HEK293 (cell line): ENCODE results near the gene ANKRD65.

Experiments
- OVOL3 ChIP-seq: fragments of 450-650 bp; formaldehyde crosslinking; IDR thresholded peaks from 2 replicates; pipeline ENCODE4 v1.5.1; 2016; ENCODE audit warnings: missing biosample characterization, missing genetic modification characterization
- PBX3 ChIP-seq: sonication (generic); formaldehyde crosslinking; IDR thresholded peaks from 2 replicates; pipeline ENCODE4 v1.8.1; 2022; ENCODE audit warnings: mild to moderate bottlenecking, moderate library complexity, missing genetic modification reagents
- RBAK ChIP-seq: fragments of 450-650 bp; formaldehyde crosslinking; IDR thresholded peaks from 2 replicates; pipeline ENCODE4 v1.5.1; 2016; ENCODE audit warnings: missing biosample characterization, missing genetic modification characterization
- REST ChIP-seq: fragments of 450-650 bp; formaldehyde crosslinking; IDR thresholded peaks from 2 replicates; pipeline ENCODE4 v1.5.1; 2016; ENCODE audit warnings: missing biosample characterization, missing genetic modification characterization
- SP7 ChIP-seq: fragments of 450-650 bp; formaldehyde crosslinking; IDR thresholded peaks from 2 replicates; pipeline ENCODE4 v1.5.1; 2016; ENCODE audit warnings: missing biosample characterization, missing genetic modification characterization
- TSHZ1 ChIP-seq: fragments of 450-650 bp; formaldehyde crosslinking; IDR thresholded peaks from 2 replicates; pipeline ENCODE4 v1.5.1; 2016; ENCODE audit warnings: missing biosample characterization, missing genetic modification characterization, borderline replicate concordance
- WT1 ChIP-seq: fragments of 450-650 bp; formaldehyde crosslinking; IDR thresholded peaks from 2 replicates; pipeline ENCODE4 v1.5.1; 2016; ENCODE audit warnings: missing biosample characterization, missing genetic modification characterization
- ZBTB17 ChIP-seq: fragments of 450-650 bp; formaldehyde crosslinking; IDR thresholded peaks from 2 replicates; pipeline ENCODE4 v1.5.1; 2016; ENCODE audit warnings: missing biosample characterization, missing genetic modification characterization
- ZBTB21 ChIP-seq: fragments of 450-650 bp; formaldehyde crosslinking; IDR thresholded peaks from 2 replicates; pipeline ENCODE4 v1.5.1; 2017; ENCODE audit warnings: missing biosample characterization, missing genetic modification characterization
- ZNF157 ChIP-seq: fragments of 450-650 bp; formaldehyde crosslinking; IDR thresholded peaks from 2 replicates; pipeline ENCODE4 v1.5.1; 2016; ENCODE audit warnings: missing biosample characterization, missing genetic modification characterization
- ZNF175 ChIP-seq: fragments of 450-650 bp; formaldehyde crosslinking; IDR thresholded peaks from 2 replicates; pipeline ENCODE4 v1.5.1; 2016; ENCODE audit warnings: missing biosample characterization, missing genetic modification characterization
- ZNF211 ChIP-seq: fragments of 450-650 bp; formaldehyde crosslinking; IDR thresholded peaks from 2 replicates; pipeline ENCODE4 v1.5.1; 2016; ENCODE audit warnings: low read depth, missing biosample characterization, missing genetic modification characterization
- ZNF24 ChIP-seq: fragments of 450-650 bp; formaldehyde crosslinking; IDR thresholded peaks from 2 replicates; pipeline ENCODE4 v1.5.1; 2016; ENCODE audit warnings: missing biosample characterization, missing genetic modification characterization
- ZNF362 ChIP-seq: fragments of 450-650 bp; formaldehyde crosslinking; IDR thresholded peaks from 2 replicates; pipeline ENCODE4 v1.5.1; 2016; ENCODE audit warnings: missing biosample characterization, missing genetic modification characterization
- ZNF416 ChIP-seq: fragments of 450-650 bp; formaldehyde crosslinking; IDR thresholded peaks from 2 replicates; pipeline ENCODE4 v1.5.1; 2016; ENCODE audit warnings: missing biosample characterization, missing genetic modification characterization
- ZNF518A ChIP-seq: fragments of 450-650 bp; formaldehyde crosslinking; conservative IDR thresholded peaks from 2 replicates; pipeline ENCODE4 v1.5.1; 2016; ENCODE audit warnings: low read depth, missing biosample characterization, missing genetic modification characterization
- ZNF549 ChIP-seq: fragments of 450-650 bp; IDR thresholded peaks from 2 replicates; pipeline ENCODE4 v1.5.1; 2018; ENCODE audit warnings: missing biosample characterization, missing genetic modification characterization, mild to moderate bottlenecking, inconsistent platforms, moderate library complexity
- ZNF555 ChIP-seq: fragments of 450-650 bp; formaldehyde crosslinking; conservative IDR thresholded peaks from 2 replicates; pipeline ENCODE4 v1.5.1; 2017; ENCODE audit warnings: missing biosample characterization, mild to moderate bottlenecking, missing genetic modification characterization, inconsistent platforms
- ZNF571 ChIP-seq: fragments of 450-650 bp; formaldehyde crosslinking; IDR thresholded peaks from 2 replicates; pipeline ENCODE4 v1.5.0; 2017; ENCODE audit warnings: missing biosample characterization, missing genetic modification characterization
- ZNF600 ChIP-seq: fragments of 450-650 bp; formaldehyde crosslinking; IDR thresholded peaks from 2 replicates; pipeline ENCODE4 v1.5.1; 2016; ENCODE audit warnings: missing biosample characterization, missing genetic modification characterization
- ZNF670 ChIP-seq: fragments of 450-650 bp; formaldehyde crosslinking; IDR thresholded peaks from 2 replicates; pipeline ENCODE4 v1.5.1; 2016; ENCODE audit warnings: missing biosample characterization, missing genetic modification characterization, low read depth
- ZNF707 ChIP-seq: fragments of 450-650 bp; formaldehyde crosslinking; IDR thresholded peaks from 2 replicates; pipeline ENCODE4 v1.5.1; 2016; ENCODE audit warnings: missing biosample characterization, missing genetic modification characterization
- ZNF843 ChIP-seq: fragments of 450-650 bp; formaldehyde crosslinking; IDR thresholded peaks from 2 replicates; pipeline ENCODE4 v1.5.1; 2016; ENCODE audit warnings: missing biosample characterization, missing genetic modification characterization
- TF ChIP-seq, protein P1 (sequence below): fragments of 450-650 bp; formaldehyde crosslinking; IDR thresholded peaks from 2 replicates; pipeline ENCODE4 v1.5.1; 2016; ENCODE audit warnings: missing biosample characterization, missing genetic modification characterization

The ANKRD65 gene

DNA sequence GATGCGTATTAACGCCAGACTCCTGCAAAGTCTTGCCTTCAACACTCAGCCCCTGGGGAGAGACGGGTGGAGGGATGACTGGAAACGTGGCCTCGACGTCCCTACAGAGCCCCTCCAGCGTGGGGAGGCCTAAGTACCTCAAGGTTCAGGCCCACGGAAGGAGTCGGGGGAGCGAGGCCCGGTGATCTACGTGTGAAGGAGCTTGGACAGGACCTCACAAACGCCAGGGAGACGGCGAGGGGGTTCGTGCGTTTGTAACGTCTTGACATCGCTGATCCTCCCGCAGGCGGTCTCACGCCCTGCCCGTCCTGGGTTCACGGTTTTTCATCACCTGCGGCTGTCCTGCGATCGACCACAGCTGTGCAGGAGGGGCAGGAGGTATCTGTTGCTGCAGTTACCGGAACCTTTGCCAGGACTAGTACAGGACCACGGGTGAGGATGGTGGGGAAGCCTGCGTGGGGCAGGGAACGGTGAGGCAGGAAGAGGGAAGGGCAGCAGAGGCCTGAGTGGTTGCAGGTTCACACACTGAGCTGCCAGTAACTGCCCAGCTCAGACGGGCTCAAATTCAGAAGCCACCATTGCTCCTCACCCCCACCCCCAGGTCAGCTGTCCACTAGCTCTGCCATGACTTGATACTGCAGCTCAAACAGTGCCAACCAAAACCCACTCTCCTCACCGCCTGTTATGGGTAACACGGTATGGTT, 21.1 kb downstream of the ANKRD65 start (continued):
- TF ChIP-seq ZNF518A (no peak), ZBTB17 (tag by site-specific recombination) (peak; percentile 70; the same call in 1 of the 2 replicates), OVOL3 (no peak), ZNF175 (tag by site-specific recombination) (no peak), ZNF416 (tag by site-specific recombination) (no peak), ZNF157 (tag by site-specific recombination) (no peak), ZNF549 (tag by site-specific recombination) (no peak), ZNF707 (tag by site-specific recombination) (no peak), PBX3 (CRISPR knock-in tag) (no peak), WT1 (no peak), ZBTB21 (tag by site-specific recombination) (no peak), ZNF24 (no peak), ZNF600 (peak; percentile 88), ZNF362 (no peak), ZNF555 (tag by site-specific recombination) (no peak), ZNF670 (tag by site-specific recombination) (no peak), SP7 (tag by site-specific recombination) (no peak), REST (no peak), ZNF211 (no peak), TSHZ1 (no peak), ZNF571 (tag by site-specific recombination) (no peak), RBAK (tag by site-specific recombination) (no peak), ZNF843 (tag by site-specific recombination) (no peak)
- TF ChIP-seq, protein P1, sequence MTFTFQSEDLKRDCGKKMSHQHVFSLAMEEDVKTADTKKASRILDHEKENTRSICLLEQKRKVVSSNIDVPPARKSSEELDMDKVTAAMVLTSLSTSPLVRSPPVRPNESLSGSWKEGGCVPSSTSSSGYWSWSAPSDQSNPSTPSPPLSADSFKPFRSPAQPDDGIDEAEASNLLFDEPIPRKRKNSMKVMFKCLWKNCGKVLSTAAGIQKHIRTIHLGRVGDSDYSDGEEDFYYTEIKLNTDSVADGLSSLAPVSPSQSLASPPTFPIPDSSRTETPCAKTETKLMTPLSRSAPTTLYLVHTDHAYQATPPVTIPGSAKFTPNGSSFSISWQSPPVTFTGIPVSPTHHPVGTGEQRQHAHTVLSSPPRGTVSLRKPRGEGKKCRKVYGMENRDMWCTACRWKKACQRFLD (tag by site-specific recombination) = no peak
